ENCODE measurements around the gene ANGEL1. TPM values are rescaled to one million over a fixed set of nuclear protein-coding genes. Genes with fewer than 3 reads are reported as not detected.
A peak's percentile ranks its signal among the peaks of the same experiment; 100 is the strongest.

Gene ANGEL1
- total RNA-seq, 5 donors from 2014 or later (not counting 1 experiment from before 2014, with no cell fraction given): 15.4 to 33.7 (median 28.3) TPM

DNA sequence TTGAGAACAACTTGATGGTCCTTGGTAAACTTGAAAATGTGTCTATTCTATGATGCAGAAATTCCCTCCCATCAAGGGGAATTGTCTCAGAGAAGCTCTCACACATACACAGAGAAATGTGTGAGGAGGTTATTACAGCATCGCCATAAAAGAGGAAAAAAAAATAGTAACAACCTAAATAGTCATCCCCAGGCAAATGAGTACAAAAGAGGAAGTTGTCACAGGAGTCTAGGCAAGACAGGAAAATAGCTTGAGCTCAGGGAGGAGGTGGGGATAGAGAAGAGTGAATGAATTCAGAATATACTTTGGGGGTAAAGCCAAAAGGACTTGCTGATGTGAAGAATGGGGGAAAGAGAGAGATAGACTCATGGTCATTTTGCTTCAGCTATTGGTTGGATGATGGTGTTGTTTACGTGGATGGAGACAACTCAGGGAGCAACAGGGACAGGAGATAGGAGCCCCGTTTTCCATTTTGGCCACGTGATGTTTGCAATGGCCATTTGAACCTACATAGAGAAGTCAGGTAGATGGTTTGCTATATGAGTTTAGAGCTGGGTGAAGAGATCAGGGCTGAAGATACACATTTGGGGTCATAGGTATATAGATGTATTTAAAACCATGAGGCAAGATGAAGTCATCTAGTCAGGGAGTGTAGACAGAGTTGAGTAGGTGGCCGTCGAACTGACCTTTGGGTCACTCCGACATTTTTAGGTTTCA is 33.8 kb upstream of the ANGEL1 start:
- Histone ChIP-seq H3K9me3 (no peaks in the 10 kb centered on the region), H3K27ac (ENCODE audit: low read length) (no peak overlapping the region), H3K4me1 (ENCODE audit: control insufficient read depth in 1 of 2, extremely low read depth in 1 of 2, insufficient read depth in 2 of 2, low read length in 2 of 2) (peaks cover 4 to 8% of the 10 kb centered on the region in 2 experiments), H3K36me3 (ENCODE audit: control insufficient read depth in 2 of 2, extremely low read depth in 1 of 2, insufficient read depth in 1 of 2, low read length in 1 of 2) (no peaks in the 10 kb centered on the region), H3K4me3 (ENCODE audit: control insufficient read depth in 1 of 2, extremely low read depth in 1 of 2, low read length in 1 of 2) (no peak overlapping the region), H3K27me3 (replicated peaks in 1 of 2; ENCODE audit: control insufficient read depth in 2 of 2, extremely low read depth in 1 of 2, insufficient read depth in 2 of 2, low read length in 1 of 2) (peaks cover 0 to 9% of the 10 kb centered on the region in 2 experiments)
- Mint-ChIP-seq H3K4me3 (no peak overlapping the region), H3K4me1 (peaks cover 8 to 11% (median 9%) of the 10 kb centered on the region in 3 donors), H3K9me3 (no peaks in the 10 kb centered on the region), H3K27ac (no peak overlapping the region), H3K36me3 (no peaks in the 10 kb centered on the region), H3K27me3 (peaks cover 6 to 12% of the 10 kb centered on the region in 2 donors)
- ATAC-seq (replicated peaks in 1 of 4) (no peak), DNase-seq (no peak)
- POLR2A ChIA-PET: no interaction called here
- CTCF ChIA-PET: interaction anchor here in 1 of 2 donors (0.6 kb wide), 1 partner anchor 132 kb away, joined by 3 read pairs; no protein-coding TSS in a partner anchor
- 82% methylated on average over 6 of the region's 7 CpGs for WGBS (ENCODE audit: insufficient coverage)

DNA sequence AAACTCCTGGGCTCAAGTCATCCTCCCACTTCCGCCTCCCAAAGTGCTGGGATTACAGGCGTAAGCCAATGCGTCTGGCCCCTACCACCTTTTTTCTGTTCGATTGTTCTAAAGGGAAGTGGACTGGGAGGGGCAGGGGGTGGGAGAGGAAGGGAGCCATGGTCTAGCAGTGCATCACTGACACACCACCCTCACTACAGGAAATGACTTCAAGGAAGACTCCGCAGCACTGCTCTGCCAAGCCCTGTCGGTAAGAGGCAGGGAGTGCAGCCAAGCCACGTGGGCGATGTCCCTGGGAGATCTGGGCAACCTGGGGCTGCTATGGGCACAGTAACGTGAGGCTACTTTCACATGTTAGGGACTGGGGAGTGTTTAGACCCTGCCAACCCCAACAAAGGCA is 31.5 kb upstream of the ANGEL1 start:
- Mint-ChIP-seq H3K27ac (peak overlapping the region; percentile 70 to 79), H3K9me3 (no peaks in the 10 kb centered on the region), H3K4me3 (peak overlapping the region; percentile 37 to 52 (median 46)), H3K36me3 (no peaks in the 10 kb centered on the region), H3K4me1 (peaks cover 8 to 11% (median 9%) of the 10 kb centered on the region in 3 donors), H3K27me3 (peaks cover 6 to 12% of the 10 kb centered on the region in 2 donors)
- H3K27me3 ChIP-seq (replicated peaks in 1 of 2; ENCODE audit: control insufficient read depth in 2 of 2, extremely low read depth in 1 of 2, insufficient read depth in 2 of 2, low read length in 1 of 2): peaks cover 0 to 8% of the 10 kb centered on the region in 2 experiments
- no peaks in the 10 kb centered on the region for H3K36me3 ChIP-seq (ENCODE audit: control insufficient read depth in 2 of 2, extremely low read depth in 1 of 2, insufficient read depth in 1 of 2, low read length in 1 of 2)
- no peak overlapping the region for H3K4me3 ChIP-seq (ENCODE audit: control insufficient read depth in 1 of 2, extremely low read depth in 1 of 2, low read length in 1 of 2)
- ChIA-PET POLR2A (no interaction called here), CTCF (no interaction called here)
- peaks cover 4 to 8% of the 10 kb centered on the region in 2 experiments for H3K4me1 ChIP-seq (ENCODE audit: control insufficient read depth in 1 of 2, extremely low read depth in 1 of 2, insufficient read depth in 2 of 2, low read length in 2 of 2)
- peak; percentile 33 to 73 (median 52) for DNase-seq
- no peak overlapping the region for H3K27ac ChIP-seq (ENCODE audit: low read length)
- WGBS (ENCODE audit: insufficient coverage): no CpG with 5 or more reads among the region's 9 CpGs
- ATAC-seq (replicated peaks in 1 of 4): peak; percentile 100
- H3K9me3 ChIP-seq: no peaks in the 10 kb centered on the region

DNA sequence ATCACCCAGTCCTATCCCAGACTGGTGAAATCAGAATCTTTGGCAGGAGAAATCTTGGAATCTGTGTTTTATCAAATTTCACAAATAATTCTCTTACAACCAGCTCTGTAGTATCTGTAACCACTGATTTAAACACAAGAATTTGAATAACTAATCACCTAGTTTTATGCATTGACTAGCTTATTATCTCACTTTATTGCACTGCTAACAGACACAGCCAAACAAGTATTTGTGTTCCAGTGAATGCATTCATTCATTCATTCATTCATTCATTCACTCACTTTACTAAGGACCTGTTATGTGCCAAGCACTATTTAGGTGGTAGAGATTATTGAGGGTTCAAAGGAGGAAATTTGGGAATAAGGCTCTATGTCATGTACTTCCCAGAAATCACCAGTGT is 29.7 kb upstream of the ANGEL1 start:
- CTCF ChIA-PET: interaction anchor here in 1 of 2 donors (0.6 kb wide), 1 partner anchor 135 kb away, joined by 5 read pairs; no protein-coding TSS in a partner anchor
- ATAC-seq (replicated peaks in 1 of 4): no peak
- no peaks in the 10 kb centered on the region for H3K9me3 Mint-ChIP-seq
- Histone ChIP-seq H3K27ac (ENCODE audit: low read length) (no peak overlapping the region), H3K4me3 (ENCODE audit: control insufficient read depth in 1 of 2, extremely low read depth in 1 of 2, low read length in 1 of 2) (no peak overlapping the region), H3K4me1 (ENCODE audit: control insufficient read depth in 1 of 2, extremely low read depth in 1 of 2, insufficient read depth in 2 of 2, low read length in 2 of 2) (peaks cover 4 to 8% of the 10 kb centered on the region in 2 experiments), H3K27me3 (replicated peaks in 1 of 2; ENCODE audit: control insufficient read depth in 2 of 2, extremely low read depth in 1 of 2, insufficient read depth in 2 of 2, low read length in 1 of 2) (peaks cover 0 to 8% of the 10 kb centered on the region in 2 experiments), H3K9me3 (no peaks in the 10 kb centered on the region), H3K36me3 (ENCODE audit: control insufficient read depth in 2 of 2, extremely low read depth in 1 of 2, insufficient read depth in 1 of 2, low read length in 1 of 2) (no peaks in the 10 kb centered on the region)
- H3K36me3 Mint-ChIP-seq: no peaks in the 10 kb centered on the region
- H3K4me1 Mint-ChIP-seq: peaks cover 8 to 11% (median 9%) of the 10 kb centered on the region in 3 donors
- peaks cover 6 to 15% of the 10 kb centered on the region in 2 donors for H3K27me3 Mint-ChIP-seq
- H3K27ac Mint-ChIP-seq: no peak overlapping the region
- H3K4me3 Mint-ChIP-seq: no peak overlapping the region
- no peak for DNase-seq
- POLR2A ChIA-PET: interaction anchor here in 1 of 2 donors (0.6 kb wide), 1 partner anchor 136 kb away, joined by 6 read pairs; no protein-coding TSS in a partner anchor

DNA sequence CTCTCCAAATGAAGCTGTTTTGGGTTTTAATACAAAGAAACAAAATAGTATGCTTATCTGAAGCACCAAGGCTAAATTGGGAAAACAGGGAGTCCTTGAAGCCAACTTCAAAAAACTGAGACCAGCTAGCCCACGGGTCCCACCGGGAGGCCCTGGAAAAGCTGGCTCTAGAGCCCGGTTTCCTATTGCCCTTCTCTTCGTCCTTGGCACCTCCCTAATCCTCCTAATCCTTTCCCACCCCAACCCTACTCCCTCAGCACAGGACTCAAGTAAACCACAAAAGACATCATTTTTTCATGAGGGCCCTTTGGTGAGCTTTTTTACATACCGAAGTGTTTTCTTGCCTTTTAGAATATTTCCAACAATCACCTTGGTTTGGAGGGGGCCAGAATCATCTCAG is 24.8 kb upstream of the ANGEL1 start:
- H3K36me3 ChIP-seq (ENCODE audit: control insufficient read depth in 2 of 2, extremely low read depth in 1 of 2, insufficient read depth in 1 of 2, low read length in 1 of 2): no peaks in the 10 kb centered on the region
- CTCF ChIA-PET: no interaction called here
- peaks cover 0 to 15% of the 10 kb centered on the region in 2 experiments for H3K27me3 ChIP-seq (replicated peaks in 1 of 2; ENCODE audit: control insufficient read depth in 2 of 2, extremely low read depth in 1 of 2, insufficient read depth in 2 of 2, low read length in 1 of 2)
- POLR2A ChIA-PET: no interaction called here
- H3K4me3 Mint-ChIP-seq: no peak overlapping the region
- H3K4me3 ChIP-seq (ENCODE audit: control insufficient read depth in 1 of 2, extremely low read depth in 1 of 2, low read length in 1 of 2): no peak overlapping the region
- peaks cover 7 to 11% of the 10 kb centered on the region in 2 donors for H3K27me3 Mint-ChIP-seq
- 76% methylated on average over 4 of the region's 5 CpGs for WGBS (ENCODE audit: insufficient coverage)
- H3K4me1 ChIP-seq (ENCODE audit: control insufficient read depth in 1 of 2, extremely low read depth in 1 of 2, insufficient read depth in 2 of 2, low read length in 2 of 2): no peaks in the 10 kb centered on the region
- DNase-seq (no peak), ATAC-seq (replicated peaks in 1 of 4) (no peak)
- no peaks in the 10 kb centered on the region for H3K36me3 Mint-ChIP-seq
- no peak overlapping the region for H3K27ac Mint-ChIP-seq
- no peaks in the 10 kb centered on the region for H3K4me1 Mint-ChIP-seq
- H3K27ac ChIP-seq (ENCODE audit: low read length): no peak overlapping the region
- no peaks in the 10 kb centered on the region for H3K9me3 Mint-ChIP-seq
- no peaks in the 10 kb centered on the region for H3K9me3 ChIP-seq

DNA sequence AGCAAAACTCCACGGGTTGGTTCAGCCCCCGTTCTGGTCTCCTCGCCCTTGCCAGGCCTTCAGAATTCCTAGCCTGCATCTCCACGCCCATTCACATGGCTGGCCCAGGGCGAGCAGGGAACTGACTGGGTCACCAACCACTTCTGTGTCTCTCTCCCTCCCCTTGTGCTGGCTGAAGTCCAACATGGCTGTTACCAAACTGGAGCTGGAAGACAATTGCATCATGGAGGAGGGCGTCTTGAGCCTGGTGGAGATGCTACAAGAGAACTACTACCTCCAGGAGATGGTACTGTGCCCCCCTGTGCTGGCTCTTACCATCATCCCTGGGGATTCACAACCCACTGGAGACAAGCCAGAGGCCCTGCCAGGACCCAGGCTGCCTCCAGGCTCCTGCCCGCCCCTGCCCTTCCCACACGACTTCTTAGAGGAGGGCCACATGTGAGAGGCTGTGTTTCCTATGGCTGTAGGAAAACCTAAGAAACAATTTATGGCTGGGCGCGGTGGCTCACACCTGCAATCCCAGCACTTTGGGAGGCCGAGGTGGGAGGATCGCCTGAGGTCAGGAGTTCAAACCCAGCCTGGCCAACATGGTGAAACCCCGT is 23.4 kb upstream of the ANGEL1 start:
- ChIA-PET POLR2A (interaction anchor here (0.6 to 0.7 kb wide), 2 partner anchors 39 to 1930 kb away, joined by 3 to 14 read pairs; no protein-coding TSS in a partner anchor), CTCF (no interaction called here)
- ATAC-seq (replicated peaks in 1 of 4) (no peak), DNase-seq (no peak)
- Mint-ChIP-seq H3K4me3 (no peak overlapping the region), H3K27ac (no peak overlapping the region), H3K27me3 (peaks cover 7 to 9% of the 10 kb centered on the region in 2 donors), H3K4me1 (no peaks in the 10 kb centered on the region), H3K9me3 (no peaks in the 10 kb centered on the region), H3K36me3 (no peaks in the 10 kb centered on the region)
- WGBS (ENCODE audit: insufficient coverage): 83% methylated on average over 10 of the region's 13 CpGs
- no peaks in the 10 kb centered on the region for H3K9me3 ChIP-seq
- H3K27ac ChIP-seq (ENCODE audit: low read length): no peak overlapping the region
- no peak overlapping the region for H3K4me3 ChIP-seq (ENCODE audit: control insufficient read depth in 1 of 2, extremely low read depth in 1 of 2, low read length in 1 of 2)
- H3K36me3 ChIP-seq (ENCODE audit: control insufficient read depth in 2 of 2, extremely low read depth in 1 of 2, insufficient read depth in 1 of 2, low read length in 1 of 2): no peaks in the 10 kb centered on the region
- peaks cover 0 to 17% of the 10 kb centered on the region in 2 experiments for H3K27me3 ChIP-seq (replicated peaks in 1 of 2; ENCODE audit: control insufficient read depth in 2 of 2, extremely low read depth in 1 of 2, insufficient read depth in 2 of 2, low read length in 1 of 2)
- no peaks in the 10 kb centered on the region for H3K4me1 ChIP-seq (ENCODE audit: control insufficient read depth in 1 of 2, extremely low read depth in 1 of 2, insufficient read depth in 2 of 2, low read length in 2 of 2)

DNA sequence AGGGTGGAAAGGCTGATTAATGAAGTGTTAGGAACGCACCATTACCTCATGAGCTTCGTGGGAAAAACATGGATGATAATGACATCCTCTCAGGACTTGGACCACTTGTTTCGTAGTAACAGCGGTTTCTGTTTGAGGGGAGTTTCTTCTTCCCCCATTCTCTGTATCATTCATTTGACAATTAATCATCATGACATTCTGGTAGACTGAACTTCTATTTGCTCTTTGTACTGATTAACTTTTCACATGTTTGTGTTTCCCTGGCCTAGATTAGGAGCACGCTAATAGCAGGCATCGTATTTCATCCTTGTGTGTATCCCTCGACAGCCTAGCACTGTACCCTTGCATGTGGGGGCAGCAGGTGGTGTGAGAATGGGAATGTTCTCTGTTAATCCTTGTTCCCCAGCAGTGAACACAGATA is 21.6 kb upstream of the ANGEL1 start:
- H3K4me1 Mint-ChIP-seq: no peaks in the 10 kb centered on the region
- no peak overlapping the region for H3K4me3 Mint-ChIP-seq
- Histone ChIP-seq H3K4me1 (ENCODE audit: control insufficient read depth in 1 of 2, extremely low read depth in 1 of 2, insufficient read depth in 2 of 2, low read length in 2 of 2) (no peaks in the 10 kb centered on the region), H3K9me3 (no peaks in the 10 kb centered on the region), H3K27me3 (replicated peaks in 1 of 2; ENCODE audit: control insufficient read depth in 2 of 2, extremely low read depth in 1 of 2, insufficient read depth in 2 of 2, low read length in 1 of 2) (peaks cover 0 to 17% of the 10 kb centered on the region in 2 experiments), H3K36me3 (ENCODE audit: control insufficient read depth in 2 of 2, extremely low read depth in 1 of 2, insufficient read depth in 1 of 2, low read length in 1 of 2) (no peaks in the 10 kb centered on the region), H3K4me3 (ENCODE audit: control insufficient read depth in 1 of 2, extremely low read depth in 1 of 2, low read length in 1 of 2) (no peak overlapping the region), H3K27ac (ENCODE audit: low read length) (no peak overlapping the region)
- WGBS (ENCODE audit: insufficient coverage): 83% methylated on average over 3 of the region's 7 CpGs
- ChIA-PET POLR2A (no interaction called here), CTCF (no interaction called here)
- H3K36me3 Mint-ChIP-seq: no peaks in the 10 kb centered on the region
- ATAC-seq (replicated peaks in 1 of 4): no peak
- no peak for DNase-seq
- peaks cover 7 to 9% of the 10 kb centered on the region in 2 donors for H3K27me3 Mint-ChIP-seq
- H3K27ac Mint-ChIP-seq: no peak overlapping the region
- no peaks in the 10 kb centered on the region for H3K9me3 Mint-ChIP-seq
